ENCODE results near the gene SEMA3C.

DNA sequence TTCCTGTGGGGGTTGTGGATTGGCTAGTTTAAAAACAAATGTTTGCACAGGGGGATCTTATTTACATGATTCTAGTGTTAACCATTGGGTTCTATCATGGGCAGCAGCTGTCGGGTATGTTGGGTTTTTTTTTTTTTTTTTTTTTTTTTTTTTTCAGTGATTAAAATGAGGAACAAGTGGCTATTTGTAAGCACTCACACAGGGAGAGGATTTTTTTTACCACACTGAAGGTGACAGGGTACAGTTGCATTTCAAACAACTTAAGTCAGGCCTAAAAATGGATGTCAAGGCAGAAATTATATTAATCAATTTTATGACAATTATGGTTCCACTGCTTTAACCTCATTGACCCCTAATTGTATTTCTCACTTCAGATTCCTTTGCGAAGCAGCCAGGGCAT is 187.6 kb downstream of the SEMA3C start:
- TF ChIP-seq, protein P1, sequence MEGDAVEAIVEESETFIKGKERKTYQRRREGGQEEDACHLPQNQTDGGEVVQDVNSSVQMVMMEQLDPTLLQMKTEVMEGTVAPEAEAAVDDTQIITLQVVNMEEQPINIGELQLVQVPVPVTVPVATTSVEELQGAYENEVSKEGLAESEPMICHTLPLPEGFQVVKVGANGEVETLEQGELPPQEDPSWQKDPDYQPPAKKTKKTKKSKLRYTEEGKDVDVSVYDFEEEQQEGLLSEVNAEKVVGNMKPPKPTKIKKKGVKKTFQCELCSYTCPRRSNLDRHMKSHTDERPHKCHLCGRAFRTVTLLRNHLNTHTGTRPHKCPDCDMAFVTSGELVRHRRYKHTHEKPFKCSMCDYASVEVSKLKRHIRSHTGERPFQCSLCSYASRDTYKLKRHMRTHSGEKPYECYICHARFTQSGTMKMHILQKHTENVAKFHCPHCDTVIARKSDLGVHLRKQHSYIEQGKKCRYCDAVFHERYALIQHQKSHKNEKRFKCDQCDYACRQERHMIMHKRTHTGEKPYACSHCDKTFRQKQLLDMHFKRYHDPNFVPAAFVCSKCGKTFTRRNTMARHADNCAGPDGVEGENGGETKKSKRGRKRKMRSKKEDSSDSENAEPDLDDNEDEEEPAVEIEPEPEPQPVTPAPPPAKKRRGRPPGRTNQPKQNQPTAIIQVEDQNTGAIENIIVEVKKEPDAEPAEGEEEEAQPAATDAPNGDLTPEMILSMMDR (IDR thresholded peaks at IDR 0.05) = no peak
- no peak for TF ChIP-seq POLR2A (IDR thresholded peaks at IDR 0.05)
